Fibroblast of skin of scalp (primary cell): Measurements from ENCODE around the gene NOP53.
A peak's percentile ranks its signal among the peaks of the same experiment; 100 is the strongest.
"Not testable (repeated sequence)": the region's sequence is repeated elsewhere in the genome, so short reads cannot be mapped to it uniquely, and the experiment has no call there.

Experiments used
- DNase-seq: peaks from one replicate; pipeline ENCODE4 v3.0.0-alpha.2; 2013

NOP53 gene

GRCh38 chr19:47778049-47778953, 33.0 kb downstream of the NOP53 start, which contains the start of gene SELENOW:
SELENOW (plus strand) TSS chr19:47778703; CDS start chr19:47778786, 83 bp downstream.
- DNase-seq: peak; percentile 82

GRCh38 chr19:47778954-47779351, 33.6 kb downstream of the NOP53 start:
- DNase-seq: peak; percentile 18

DNA sequence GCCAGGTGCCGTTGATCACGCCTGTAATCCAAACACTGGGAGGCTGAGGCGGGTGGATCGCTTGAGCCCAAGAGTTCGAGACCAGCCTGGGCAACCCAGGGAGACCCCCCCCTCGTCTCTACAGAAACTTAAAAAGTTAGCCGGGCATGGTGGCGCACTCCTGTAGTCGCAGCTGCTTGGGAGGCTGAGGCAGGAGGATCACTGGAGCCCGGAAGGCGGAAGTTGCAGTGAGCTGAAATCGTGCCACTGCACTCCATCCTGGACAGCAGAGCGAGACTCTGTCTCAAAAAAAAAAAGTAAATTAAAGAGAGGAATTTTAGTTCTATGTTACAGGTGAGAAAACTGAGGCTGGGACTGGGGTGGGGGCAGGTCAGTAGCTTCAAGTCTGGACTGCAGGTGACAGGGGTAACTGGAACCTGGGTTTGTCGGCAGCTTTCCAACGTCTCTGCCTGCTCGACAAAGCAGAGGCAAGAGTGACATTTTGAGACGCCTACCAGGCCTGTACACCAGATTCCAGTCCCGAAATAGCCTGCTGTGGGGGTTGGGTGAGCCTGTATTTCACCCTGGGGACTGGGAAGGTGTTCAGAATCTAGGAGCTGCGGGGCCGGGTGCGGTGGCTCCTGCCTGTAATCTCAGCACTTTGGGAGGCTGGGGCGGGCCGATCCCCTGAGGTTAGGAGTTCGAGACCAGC, 34.3 kb downstream of the NOP53 start:
- peak; percentile 33 for DNase-seq

GRCh38 chr19:47780215-47780551, 34.8 kb downstream of the NOP53 start:
- DNase-seq: no peak

DNA sequence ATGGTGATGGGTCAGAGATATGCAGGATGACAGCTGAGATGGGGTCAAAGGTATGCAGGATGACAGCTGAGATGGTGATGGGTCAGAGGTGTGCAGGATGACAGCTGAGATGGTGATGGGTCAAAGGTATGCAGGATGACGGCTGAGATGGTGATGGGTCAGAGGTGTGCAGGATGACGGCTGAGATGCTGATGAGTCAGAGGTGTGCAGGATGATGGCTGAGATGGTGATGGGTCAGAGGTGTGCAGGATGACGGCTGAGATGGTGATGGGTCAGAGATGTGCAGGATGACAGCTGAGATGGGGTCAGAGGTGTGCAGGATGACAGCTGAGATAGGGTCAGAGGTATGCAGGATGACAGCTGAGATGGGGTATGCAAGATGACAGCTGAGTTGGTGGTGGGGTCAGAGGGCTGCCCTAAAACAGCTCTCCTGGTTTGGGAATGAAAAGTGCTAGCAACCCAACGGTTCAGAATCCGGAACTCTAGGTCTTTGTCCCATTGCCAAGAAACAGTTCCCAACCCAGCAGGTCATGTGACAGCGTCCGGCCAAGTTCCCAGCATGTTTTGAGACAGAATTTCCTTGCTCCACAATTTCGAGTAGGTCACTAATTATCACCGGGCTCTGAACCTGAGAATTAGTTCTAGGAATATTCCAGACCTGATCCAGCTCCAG, 36.4 kb downstream of the NOP53 start:
- DNase-seq: no peak

DNA sequence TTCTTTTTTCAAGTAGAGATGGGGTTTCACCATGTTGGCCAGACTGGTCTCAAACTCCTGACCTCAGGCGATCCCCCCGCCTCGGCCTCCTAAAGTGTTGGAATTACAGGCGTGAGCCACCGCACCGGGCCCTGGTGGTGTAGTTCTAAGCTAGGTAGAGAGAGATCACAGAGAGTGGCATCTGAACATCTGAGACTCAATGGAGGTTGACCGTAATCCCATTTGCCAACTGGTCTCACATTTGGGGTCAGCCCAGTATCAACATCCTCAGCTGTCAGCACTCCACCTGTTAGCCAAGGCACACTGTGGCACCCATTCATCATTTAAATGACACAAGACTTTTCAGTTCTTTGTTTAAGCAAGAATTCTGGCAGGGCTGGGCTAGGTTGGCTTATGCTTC, 41.2 kb downstream of the NOP53 start:
- DNase-seq: no peak

DNA sequence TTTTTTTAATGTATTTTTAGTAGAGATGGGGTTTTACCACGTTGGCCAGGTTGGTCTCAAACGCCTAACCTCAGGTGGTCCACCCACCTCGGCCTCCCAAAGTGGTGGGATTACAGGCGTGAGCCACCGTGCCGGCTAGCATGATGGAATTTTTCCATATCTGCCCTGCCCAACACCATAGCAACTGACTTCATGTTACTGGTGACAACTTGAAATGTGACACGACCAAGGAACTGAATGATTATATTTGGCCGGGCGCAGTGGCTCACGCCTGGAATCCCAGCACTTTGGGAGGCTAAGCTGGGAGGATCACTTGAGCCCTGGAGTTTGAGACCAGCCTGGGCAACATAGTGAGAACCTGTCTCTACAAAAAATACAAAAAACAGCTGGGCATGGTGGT, 42.0 kb downstream of the NOP53 start:
- not testable (repeated sequence) for DNase-seq

DNA sequence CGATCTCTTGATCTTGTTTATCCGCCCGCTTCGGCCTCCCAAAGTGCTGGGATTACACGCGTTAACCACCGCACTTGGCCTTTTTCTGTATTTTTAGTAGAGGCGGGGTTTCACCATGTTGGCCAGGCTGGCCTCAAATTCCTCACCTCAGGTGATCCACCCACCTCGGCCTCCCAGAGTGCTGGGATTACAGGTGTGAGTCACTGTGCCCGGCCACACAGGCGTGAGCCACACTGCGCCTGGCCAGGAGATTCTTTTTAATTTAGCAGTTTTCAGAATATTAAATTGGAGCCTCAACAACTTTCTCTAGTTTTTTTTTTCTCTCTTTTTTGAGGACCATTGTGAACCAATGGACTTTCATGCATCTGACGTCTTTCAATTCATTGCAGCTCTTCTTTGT, 44.5 kb downstream of the NOP53 start:
- DNase-seq: not testable (repeated sequence)

- peak; percentile 72 for DNase-seq
Observed at GRCh38 chr19:47790398-47790814, 45.1 kb downstream of the NOP53 start.

DNA sequence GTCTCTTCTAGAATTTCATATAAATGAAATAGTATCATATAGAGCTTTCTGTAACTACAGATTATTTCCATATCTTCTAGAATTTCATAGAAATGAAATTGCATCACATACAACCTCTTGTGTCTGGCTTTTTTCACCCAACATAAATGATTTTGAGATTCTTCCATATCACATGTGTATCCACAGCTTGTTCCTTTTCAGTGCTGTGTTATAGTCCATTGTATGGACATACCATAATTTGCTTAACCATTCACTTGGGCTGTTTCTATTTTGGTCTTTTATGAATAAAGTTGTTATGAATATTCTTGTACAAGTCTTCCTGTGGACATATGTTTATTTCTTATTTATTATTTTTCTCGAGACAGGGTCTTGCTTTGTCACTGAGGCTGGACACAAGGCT, 47.3 kb downstream of the NOP53 start:
- DNase-seq: no peak

GRCh38 chr19:47794526-47794925, 49.2 kb downstream of the NOP53 start:
- DNase-seq: no peak

GRCh38 chr19:47796785-47797184, 51.4 kb downstream of the NOP53 start:
- no peak for DNase-seq

GRCh38 chr19:47797996-47798903, 52.9 kb downstream of the NOP53 start:
- DNase-seq: no peak

DNA sequence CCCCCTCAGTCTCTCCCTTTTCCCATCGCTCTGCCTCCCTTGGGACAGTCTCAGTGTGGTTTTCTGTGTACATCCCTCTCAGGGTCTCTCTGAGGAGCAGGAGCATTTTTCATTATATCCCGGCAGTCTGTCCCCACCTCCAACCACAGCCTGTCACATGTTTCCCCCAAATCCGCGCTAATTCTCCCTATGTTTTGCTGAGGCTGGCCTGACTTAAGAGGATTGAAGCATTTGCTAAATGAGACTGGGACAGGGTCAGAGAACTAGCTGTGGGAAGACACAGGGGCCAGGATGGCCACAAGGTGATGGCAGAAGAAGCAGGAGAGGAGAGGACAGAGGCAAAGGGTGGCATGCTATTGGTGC, 53.5 kb downstream of the NOP53 start:
- no peak for DNase-seq

DNA sequence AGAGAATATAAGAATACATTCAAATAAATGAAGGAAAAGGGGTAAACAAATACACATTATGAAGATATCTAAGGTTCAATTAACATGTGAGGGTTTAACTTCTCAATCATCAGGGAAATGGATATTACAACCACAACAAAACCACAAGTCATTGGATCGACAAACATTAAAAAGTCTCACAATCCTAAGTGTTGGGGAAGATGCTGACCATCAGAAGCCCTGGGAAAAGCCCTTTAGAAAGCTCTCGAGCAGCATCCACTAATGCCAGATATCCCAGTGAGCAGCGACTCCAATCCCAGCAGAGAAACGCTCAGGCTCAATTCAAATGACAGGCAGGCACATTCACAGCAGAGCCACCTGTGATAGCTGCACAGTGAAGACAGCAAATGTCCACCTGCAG, 55.9 kb downstream of the NOP53 start:
- DNase-seq: no peak

DNA sequence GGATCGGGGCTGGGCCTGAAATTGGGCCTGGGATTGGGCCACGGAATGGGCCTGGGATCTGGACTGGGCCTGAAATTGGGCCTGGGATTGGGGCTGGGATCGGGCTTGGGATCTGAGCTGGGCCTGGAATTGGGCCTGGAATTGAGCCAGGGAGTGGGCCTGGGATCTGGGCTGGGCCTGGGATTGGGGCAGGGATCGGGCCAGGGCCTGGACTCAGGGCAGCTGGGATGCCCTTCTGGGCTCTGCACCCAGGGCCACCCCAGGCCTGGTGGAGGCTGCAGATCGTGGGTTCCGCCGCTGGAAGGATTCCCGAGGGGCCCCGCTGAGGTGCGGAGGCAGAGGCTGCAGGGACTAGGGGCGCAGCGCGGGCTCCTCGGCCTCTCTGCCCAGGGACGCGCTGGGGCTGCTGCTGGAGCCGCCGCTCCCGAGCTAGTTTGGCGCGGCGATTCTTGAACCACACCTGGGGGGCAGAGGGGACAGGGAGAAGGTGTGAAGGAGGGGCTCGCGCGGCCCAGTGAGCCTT, 57.2 kb downstream of the NOP53 start:
- no peak for DNase-seq

- not testable (repeated sequence) for DNase-seq
Observed at GRCh38 chr19:47803148-47803547, 57.8 kb downstream of the NOP53 start.

- DNase-seq: not testable (repeated sequence)
Observed at GRCh38 chr19:47803671-47804070, 58.3 kb downstream of the NOP53 start.

DNA sequence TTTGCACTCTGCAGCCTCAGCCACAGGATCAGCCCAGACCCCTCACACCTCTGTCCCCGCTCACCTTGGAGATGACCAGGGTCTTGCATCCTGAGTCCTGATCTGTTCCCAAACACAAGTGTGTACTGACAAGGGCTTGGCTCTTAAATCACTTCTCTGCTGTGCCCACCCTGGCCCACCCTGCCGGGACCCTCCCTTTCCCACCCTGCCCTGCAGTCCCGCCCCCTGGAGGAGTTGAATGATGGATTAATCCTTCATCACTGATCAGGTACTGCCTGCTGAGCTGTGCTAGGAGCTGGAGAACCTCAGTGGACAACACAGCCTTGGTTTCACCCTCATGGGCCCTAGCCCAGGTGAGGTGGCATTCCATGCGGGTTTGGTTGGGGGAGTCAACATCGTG, 59.1 kb downstream of the NOP53 start, which contains the start of gene TPRX1:
TPRX1 (minus strand) TSS at position 101 of the 400 bp plus-strand sequence; CDS start at position 89, 12 bp downstream.
- DNase-seq: not testable (repeated sequence)

DNA sequence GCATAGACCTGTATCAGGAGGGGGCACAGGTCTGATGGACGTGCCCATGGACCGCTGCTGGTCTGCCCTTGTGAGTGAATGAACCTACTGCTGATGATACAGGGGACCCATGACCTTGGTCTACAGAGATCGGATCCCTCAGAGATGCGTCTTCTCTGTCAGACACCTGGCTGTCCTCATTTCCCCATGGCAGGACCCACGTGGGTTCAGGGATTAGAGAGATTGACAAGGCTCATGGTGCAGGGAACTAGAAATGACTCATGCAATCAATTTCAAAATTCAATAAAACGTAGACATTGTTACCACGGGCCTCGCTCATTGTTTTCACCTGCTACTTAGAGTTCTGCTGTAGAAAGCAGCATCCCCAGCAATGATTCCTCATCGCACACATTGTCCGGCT, 60.0 kb downstream of the NOP53 start:
- no peak for DNase-seq

- DNase-seq: no peak
Observed at GRCh38 chr19:47806435-47806834, 61.1 kb downstream of the NOP53 start.
